Esophagus squamous epithelium (tissue), 5 donors: ENCODE measurements around the gene RASSF7. TPM values are rescaled to one million over a fixed set of nuclear protein-coding genes. Genes with fewer than 3 reads are reported as not detected.

Source experiments
- DNase-seq: peaks from one replicate; lab custom pipeline; 2025; lab: John Stamatoyannopoulos, UW
- H3K27ac ChIP-seq, 4 donors: fragments of 200-600 bp; sonication (generic); one replicate each; pipeline ENCODE4 v1.5.1; 2016 to 2019; ENCODE audit warnings: mild to moderate bottlenecking in 1 of 4
- H3K27me3 ChIP-seq, 4 donors: fragments of 200-600 bp; sonication (generic); 1 replicate in 3 of 4; 2 replicates in 1 of 4; pipeline versions ENCODE4 v1.5.1 to v1.6.0; 2017 to 2021; ENCODE audit warnings: antibody characterized with exemption in 1 of 4
- H3K36me3 ChIP-seq, 3 donors: fragments of 200-600 bp; sonication (generic); one replicate each; pipeline ENCODE4 v1.5.1; 2016 to 2019
- H3K4me1 ChIP-seq, 3 donors: fragments of 200-600 bp; sonication (generic); one replicate each; pipeline ENCODE4 v1.5.1; 2017 to 2019
- H3K4me3 ChIP-seq, 4 donors: fragments of 200-600 bp; sonication (generic); 1 replicate in 3 of 4; 2 replicates in 1 of 4; pipeline ENCODE4 v1.5.1; 2016 to 2019; ENCODE audit warnings: mild to moderate bottlenecking in 2 of 4, moderate library complexity in 1 of 4
- H3K9me3 ChIP-seq, 3 donors: fragments of 200-600 bp; sonication (generic); one replicate each; pipeline ENCODE4 v1.5.1; 2016 to 2019
- POLR2A ChIP-seq, 4 donors: fragments of 450-650 bp; IDR thresholded peaks; one replicate each; pipeline ENCODE4 v1.6.1; 2017; ENCODE audit warnings: antibody characterized with exemption in 4 of 4, mild to moderate bottlenecking in 4 of 4, moderate library complexity in 3 of 4
- WGBS, 2 donors: methylation state at CpG; one replicate each; pipeline ENCODE4 v1.1.5; 2018; 5-methylcytosine and 5-hydroxymethylcytosine counted together
- intact Hi-C: fragments of 100-400 bp; cut with DNase I; formaldehyde crosslinking; loops from one replicate; pipeline ENCODE4 v1.15.0; 2022
- total RNA-seq, 4 donors: library from RNA; depleted of rRNA; stranded (reverse); fragments of >200 nt; gene quantifications; one replicate each; pipeline ENCODE4 v1.1.0, GENCODE V29; 2016
- TF ChIP-seq, protein P1 (sequence below), 6 experiments: fragments of 450-650 bp in 4 of 6; fragments of 200-600 bp in 2 of 6; sonication (generic) in 2 of 6; IDR thresholded peaks; one replicate each; pipeline ENCODE4 v1.5.1; 2016 to 2019; ENCODE audit warnings: antibody characterized with exemption in 6 of 6, mild to moderate bottlenecking in 4 of 6, moderate library complexity in 4 of 6
- donor health status: DM: yes; HTN: yes; CAD: no.

RASSF7 gene
- total RNA-seq, 4 donors from 2014 or later, result 35.7 to 54.0 (median 44.4) TPM

DNA sequence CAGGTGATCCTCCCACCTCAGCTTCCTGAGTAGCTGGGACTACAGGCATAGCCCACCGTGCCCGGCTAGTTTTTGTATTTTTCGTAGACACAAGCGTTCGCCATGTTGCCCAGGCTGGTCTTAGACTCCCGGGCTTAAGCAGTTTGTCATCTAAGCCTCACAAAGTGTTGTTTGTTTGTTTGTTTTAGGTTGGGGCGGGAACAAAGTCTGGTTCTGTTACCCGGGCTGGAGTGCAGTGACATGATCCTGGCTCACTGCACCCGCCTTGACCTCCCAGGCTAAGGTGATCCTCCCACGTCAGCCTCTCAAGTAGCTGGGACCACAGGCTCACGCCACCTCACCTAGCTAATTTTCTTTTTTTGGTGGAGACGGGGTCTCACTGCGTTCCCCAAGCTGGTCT is 42.4 kb downstream of the RASSF7 start:
- intact Hi-C loops, result no loop called here

DNA sequence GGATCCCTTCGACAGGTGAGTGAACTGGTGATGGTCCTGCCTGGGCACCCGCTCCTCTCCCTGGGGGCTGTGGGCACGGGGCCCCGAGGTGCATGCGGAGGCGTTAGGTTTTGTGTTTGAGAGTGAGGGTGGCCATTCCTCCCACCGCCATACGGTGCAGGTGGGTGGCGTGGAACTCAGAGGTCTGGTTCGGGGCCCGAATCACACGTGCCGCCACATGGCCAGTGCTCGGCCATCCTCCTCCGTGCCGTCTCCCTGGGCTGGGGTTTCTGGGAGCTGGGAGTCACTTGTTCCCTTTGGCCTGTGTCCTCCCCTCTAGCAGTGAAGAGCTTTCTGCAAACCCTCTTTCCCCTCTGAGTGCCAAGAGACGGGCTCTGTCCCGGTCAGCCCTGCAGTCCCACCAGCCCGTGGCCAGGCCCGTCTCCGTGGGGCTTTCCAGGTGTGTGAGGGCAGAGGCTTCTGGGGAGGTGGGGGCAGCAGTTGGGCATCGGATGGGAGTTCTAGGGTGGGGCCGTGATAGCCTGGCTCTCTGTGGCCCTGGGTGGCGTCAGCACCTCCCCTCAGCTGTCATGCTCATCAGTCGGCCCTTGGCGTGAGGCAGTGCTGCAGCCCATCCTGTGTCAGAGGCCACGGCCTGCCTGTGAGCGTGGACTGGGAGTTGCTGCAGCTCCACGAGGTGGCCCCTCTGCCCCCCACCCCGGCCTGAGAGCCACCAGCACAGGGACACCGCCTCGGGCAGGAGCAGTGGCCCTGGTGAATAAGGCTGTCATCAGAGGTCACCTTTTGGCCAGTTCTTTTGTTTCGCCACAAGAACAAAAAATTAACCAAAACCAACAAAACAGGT is 44.7 kb downstream of the RASSF7 start:
- no peak overlapping the region for H3K4me3 ChIP-seq
- intact Hi-C loops, result no loop called here
- no peaks in the 10 kb centered on the region for H3K27me3 ChIP-seq
- peaks cover 4 to 17% (median 6%) of the 10 kb centered on the region in 3 donors for H3K4me1 ChIP-seq
- peaks cover 71 to 100% (median 74%) of the 10 kb centered on the region in 3 donors for H3K36me3 ChIP-seq
- peak overlapping the region; percentile 45 to 72 (median 64) for H3K27ac ChIP-seq
- no peak for DNase-seq
- whole genome bisulfite sequencing, 2 donors, result 85 to 95% methylated on average over 4 to 10 of the region's 33 CpGs
- TF ChIP-seq POLR2A (IDR thresholded peaks at IDR 0.05), result no peak
- TF ChIP-seq, protein P1, sequence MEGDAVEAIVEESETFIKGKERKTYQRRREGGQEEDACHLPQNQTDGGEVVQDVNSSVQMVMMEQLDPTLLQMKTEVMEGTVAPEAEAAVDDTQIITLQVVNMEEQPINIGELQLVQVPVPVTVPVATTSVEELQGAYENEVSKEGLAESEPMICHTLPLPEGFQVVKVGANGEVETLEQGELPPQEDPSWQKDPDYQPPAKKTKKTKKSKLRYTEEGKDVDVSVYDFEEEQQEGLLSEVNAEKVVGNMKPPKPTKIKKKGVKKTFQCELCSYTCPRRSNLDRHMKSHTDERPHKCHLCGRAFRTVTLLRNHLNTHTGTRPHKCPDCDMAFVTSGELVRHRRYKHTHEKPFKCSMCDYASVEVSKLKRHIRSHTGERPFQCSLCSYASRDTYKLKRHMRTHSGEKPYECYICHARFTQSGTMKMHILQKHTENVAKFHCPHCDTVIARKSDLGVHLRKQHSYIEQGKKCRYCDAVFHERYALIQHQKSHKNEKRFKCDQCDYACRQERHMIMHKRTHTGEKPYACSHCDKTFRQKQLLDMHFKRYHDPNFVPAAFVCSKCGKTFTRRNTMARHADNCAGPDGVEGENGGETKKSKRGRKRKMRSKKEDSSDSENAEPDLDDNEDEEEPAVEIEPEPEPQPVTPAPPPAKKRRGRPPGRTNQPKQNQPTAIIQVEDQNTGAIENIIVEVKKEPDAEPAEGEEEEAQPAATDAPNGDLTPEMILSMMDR (IDR thresholded peaks at IDR 0.05), result no peak
- H3K9me3 ChIP-seq, result no peaks in the 10 kb centered on the region

More for the DNA sequence above, 42.4 kb downstream of the RASSF7 start:
- Histone ChIP-seq H3K27me3 (no peaks in the 10 kb centered on the region), H3K4me1 (peaks cover 4 to 17% (median 6%) of the 10 kb centered on the region in 3 donors), H3K9me3 (no peaks in the 10 kb centered on the region), H3K4me3 (no peak overlapping the region), H3K27ac (no peak overlapping the region), H3K36me3 (peaks cover 66 to 100% (median 67%) of the 10 kb centered on the region in 3 donors)
- TF ChIP-seq, protein P1 (IDR thresholded peaks at IDR 0.05), result no peak
- no peak for TF ChIP-seq POLR2A (IDR thresholded peaks at IDR 0.05)
- DNase-seq, result no peak
- WGBS, 2 donors, result 92 to 96% methylated on average over 10 to 13 of the region's 13 CpGs

DNA sequence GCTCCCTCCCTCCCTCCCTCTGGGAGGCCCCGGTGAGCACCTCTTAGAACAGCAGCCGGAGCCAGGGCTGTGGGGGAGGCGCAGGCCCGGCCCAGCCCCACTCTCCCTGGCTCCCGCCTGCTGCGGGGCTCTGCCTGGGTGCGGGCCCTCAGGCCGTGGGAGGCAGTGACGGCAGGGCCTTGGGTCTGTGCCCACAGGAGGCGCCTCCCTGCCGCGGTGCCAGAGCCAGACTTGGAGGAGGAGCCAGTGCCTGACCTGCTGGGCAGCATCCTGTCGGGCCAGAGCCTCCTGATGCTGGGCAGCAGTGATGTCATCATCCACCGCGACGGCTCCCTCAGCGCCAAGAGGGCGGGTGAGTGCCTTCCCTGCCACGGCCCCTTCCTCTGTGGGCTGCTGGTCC is 45.5 kb downstream of the RASSF7 start:
- 36% methylated on average over 7 of the region's 19 CpGs; no CpG with 5 or more reads in 1 of the 2 donors for WGBS, 2 donors
- Histone ChIP-seq H3K27me3 (no peaks in the 10 kb centered on the region), H3K9me3 (no peaks in the 10 kb centered on the region), H3K4me3 (no peak overlapping the region), H3K4me1 (peaks cover 4 to 22% (median 6%) of the 10 kb centered on the region in 3 donors), H3K27ac (peak overlapping the region; percentile 45 to 72 (median 64)), H3K36me3 (peaks cover 74 to 100% (median 75%) of the 10 kb centered on the region in 3 donors)
- DNase-seq, result no peak
- TF ChIP-seq, protein P1 (IDR thresholded peaks at IDR 0.05), result no peak
- no peak for TF ChIP-seq POLR2A (IDR thresholded peaks at IDR 0.05)
- intact Hi-C loops, result no loop called here

DNA sequence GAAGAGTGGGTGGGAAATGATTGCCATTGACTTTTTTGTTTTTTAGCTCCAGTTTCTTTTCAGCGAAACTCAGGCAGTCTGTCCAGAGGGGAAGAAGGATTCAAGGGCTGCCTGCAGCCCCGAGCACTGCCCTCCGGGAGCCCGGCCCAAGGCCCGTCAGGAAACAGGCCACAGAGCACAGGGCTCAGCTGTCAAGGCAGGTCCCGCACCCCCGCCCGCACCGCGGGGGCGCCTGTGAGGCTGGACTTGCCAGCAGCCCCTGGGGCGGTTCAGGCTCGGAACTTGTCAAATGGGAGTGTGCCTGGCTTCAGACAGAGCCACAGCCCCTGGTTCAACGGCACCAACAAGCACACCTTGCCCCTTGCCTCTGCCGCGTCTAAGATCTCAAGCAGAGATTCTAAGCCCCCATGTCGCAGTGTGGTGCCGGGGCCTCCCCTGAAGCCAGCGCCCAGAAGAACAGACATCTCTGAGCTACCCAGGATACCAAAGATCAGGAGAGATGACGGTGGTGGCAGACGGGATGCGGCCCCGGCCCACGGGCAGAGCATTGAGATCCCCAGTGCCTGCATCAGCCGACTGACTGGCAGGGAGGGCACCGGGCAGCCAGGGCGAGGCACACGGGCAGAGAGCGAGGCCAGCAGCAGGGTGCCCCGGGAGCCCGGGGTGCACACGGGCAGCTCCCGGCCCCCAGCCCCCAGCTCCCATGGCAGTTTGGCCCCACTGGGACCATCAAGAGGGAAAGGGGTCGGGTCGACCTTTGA is 46.4 kb downstream of the RASSF7 start:
- H3K27ac ChIP-seq, result peak overlapping the region in 3 of 4 donors; percentile 45 to 72 (median 70)
- intact Hi-C loops, result no loop called here
- H3K4me3 ChIP-seq, result no peak overlapping the region
- 86 to 91% methylated on average over 5 to 9 of the region's 35 CpGs for WGBS, 2 donors
- H3K9me3 ChIP-seq, result no peaks in the 10 kb centered on the region
- no peak for DNase-seq
- peaks cover 6 to 31% (median 8%) of the 10 kb centered on the region in 3 donors for H3K4me1 ChIP-seq
- no peaks in the 10 kb centered on the region for H3K27me3 ChIP-seq
- TF ChIP-seq, protein P1 (IDR thresholded peaks at IDR 0.05), result no peak
- no peak for TF ChIP-seq POLR2A (IDR thresholded peaks at IDR 0.05)
- H3K36me3 ChIP-seq, result peaks cover 72 to 100% (median 74%) of the 10 kb centered on the region in 3 donors
